SK-N-SH (cell line): ENCODE data around the gene SERPINA12.

Experiments used
- CHD2 ChIP-seq: fragments of 150-350 bp; IDR thresholded peaks from 2 replicates; pipeline ENCODE4 v1.6.1; 2018; ENCODE audit warnings: low read length; ENCODE audit not compliant: partially characterized antibody
- CTCF ChIP-seq: fragments of 200-600 bp; sonication (generic); IDR thresholded peaks from 2 replicates; pipeline ENCODE4 v1.6.1; 2017; ENCODE audit warnings: antibody characterized with exemption, mild to moderate bottlenecking, moderate library complexity
- JUND ChIP-seq: IDR thresholded peaks from 2 replicates; pipeline ENCODE4 v1.4.0; 2012
- MAX ChIP-seq: IDR thresholded peaks from 2 replicates; pipeline ENCODE4 v1.4.0; 2012; ENCODE audit warnings: low read depth
- MXI1 ChIP-seq: IDR thresholded peaks from 2 replicates; pipeline ENCODE4 v1.6.1; 2012; ENCODE audit warnings: mild to moderate bottlenecking, low read depth, low read length, improper control_type of control experiment
- PBX3 ChIP-seq: IDR thresholded peaks from 2 replicates; pipeline ENCODE4; 2012
- POLR2AphosphoS5 ChIP-seq: IDR thresholded peaks from 2 replicates; pipeline ENCODE4 v1.6.1; 2012; ENCODE audit warnings: low read depth, low read length
- REST ChIP-seq: IDR thresholded peaks from 2 replicates; pipeline ENCODE4 v1.6.1; 2012; ENCODE audit warnings: mild to moderate bottlenecking, low read depth, low read length, moderate library complexity
- TAF1 ChIP-seq: IDR thresholded peaks from 2 replicates; pipeline ENCODE4 v1.6.1; 2012; ENCODE audit warnings: low read depth, mild to moderate bottlenecking, low read length, moderate library complexity, borderline replicate concordance

- no peak for TF ChIP-seq CHD2
- no peak for TF ChIP-seq CTCF
- TF ChIP-seq MXI1, result no peak
- no peak for TF ChIP-seq PBX3
- TF ChIP-seq TAF1, result no peak
- TF ChIP-seq MAX, result no peak
- no peak for TF ChIP-seq POLR2AphosphoS5
- TF ChIP-seq REST, result no peak
- no peak for TF ChIP-seq JUND
These were observed 5.1 kb upstream of the SERPINA12 start for GRCh38 chr14:94514351-94514750.
